ENCODE data around the gene FGF2.

FGF2 gene

DNA sequence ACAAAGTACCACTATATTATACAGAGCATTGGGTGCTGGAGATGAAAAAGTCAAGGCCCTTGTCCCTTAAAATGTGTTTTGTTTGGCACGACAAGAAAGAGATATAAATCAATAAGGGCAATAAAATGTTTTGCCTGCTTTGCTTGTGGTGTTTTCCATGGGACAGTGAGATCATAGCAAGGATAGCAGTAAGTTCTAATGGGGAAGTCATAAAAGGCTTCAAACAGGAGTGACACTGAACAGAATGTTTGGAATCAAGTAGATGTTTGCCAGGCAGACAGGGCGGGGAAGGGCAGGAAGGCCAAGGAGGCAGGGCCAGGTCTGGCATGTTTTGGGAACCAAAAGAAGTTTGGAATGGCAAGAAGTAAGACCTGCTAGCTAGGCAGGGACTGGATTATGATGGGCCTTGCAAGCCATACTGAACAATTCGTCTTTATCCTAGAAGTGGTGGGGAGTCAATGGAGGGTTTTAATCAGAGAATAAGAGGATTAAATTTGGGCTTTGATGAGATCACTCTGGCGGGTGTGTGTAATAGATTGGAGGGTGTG lies 16.4 kb downstream of the FGF2 start (continued):
- TF ChIP-seq ZNF501 (tag by site-specific recombination; IDR thresholded peaks at IDR 0.05) (peak; percentile 76; the same call in 1 of the 2 replicates), ZNF157 (tag by site-specific recombination; IDR thresholded peaks at IDR 0.05) (no peak), ZNF558 (tag by site-specific recombination; IDR thresholded peaks at IDR 0.05) (peak; percentile 54; the same call in 1 of the 2 replicates), ZNF610 (tag by site-specific recombination; IDR thresholded peaks at IDR 0.05; ENCODE audit: borderline replicate concordance) (no peak), KLF8 (tag by site-specific recombination; IDR thresholded peaks at IDR 0.05) (peak; percentile 70; the same call in 1 of the 2 replicates), PRDM1 (tag by site-specific recombination; IDR thresholded peaks at IDR 0.05) (no peak), ZNF266 (tag by site-specific recombination; IDR thresholded peaks at IDR 0.05; ENCODE audit: low read depth) (no peak), ZNF335 (tag by site-specific recombination; conservative IDR thresholded peaks at IDR 0.05) (peak; percentile 41), ZNF76 (tag by site-specific recombination; IDR thresholded peaks at IDR 0.05; ENCODE audit: borderline replicate concordance, low read depth) (no peak), ZBTB48 (tag by site-specific recombination; IDR thresholded peaks at IDR 0.05) (peak; percentile 42; the same call in 1 of the 2 replicates), KLF7 (tag by site-specific recombination; IDR thresholded peaks at IDR 0.05; ENCODE audit: borderline replicate concordance) (peak; percentile 57; the same call in 1 of the 2 replicates), ZNF10 (tag by site-specific recombination; IDR thresholded peaks at IDR 0.05) (no peak; the same call in 1 of the 2 replicates), SP2 (tag by site-specific recombination; IDR thresholded peaks at IDR 0.05) (peak; percentile 22; the same call in 1 of the 2 replicates), ZSCAN23 (tag by site-specific recombination; IDR thresholded peaks at IDR 0.05) (peak; percentile 81; the same call in 1 of the 2 replicates), ZNF24 (tag by site-specific recombination; IDR thresholded peaks at IDR 0.05) (peak; percentile 74), ZNF544 (tag by site-specific recombination; IDR thresholded peaks at IDR 0.05) (no peak), GFI1B (tag by site-specific recombination; IDR thresholded peaks at IDR 0.05) (peak; percentile 40; the same call in 1 of the 2 replicates)
- TF ChIP-seq, protein P1, sequence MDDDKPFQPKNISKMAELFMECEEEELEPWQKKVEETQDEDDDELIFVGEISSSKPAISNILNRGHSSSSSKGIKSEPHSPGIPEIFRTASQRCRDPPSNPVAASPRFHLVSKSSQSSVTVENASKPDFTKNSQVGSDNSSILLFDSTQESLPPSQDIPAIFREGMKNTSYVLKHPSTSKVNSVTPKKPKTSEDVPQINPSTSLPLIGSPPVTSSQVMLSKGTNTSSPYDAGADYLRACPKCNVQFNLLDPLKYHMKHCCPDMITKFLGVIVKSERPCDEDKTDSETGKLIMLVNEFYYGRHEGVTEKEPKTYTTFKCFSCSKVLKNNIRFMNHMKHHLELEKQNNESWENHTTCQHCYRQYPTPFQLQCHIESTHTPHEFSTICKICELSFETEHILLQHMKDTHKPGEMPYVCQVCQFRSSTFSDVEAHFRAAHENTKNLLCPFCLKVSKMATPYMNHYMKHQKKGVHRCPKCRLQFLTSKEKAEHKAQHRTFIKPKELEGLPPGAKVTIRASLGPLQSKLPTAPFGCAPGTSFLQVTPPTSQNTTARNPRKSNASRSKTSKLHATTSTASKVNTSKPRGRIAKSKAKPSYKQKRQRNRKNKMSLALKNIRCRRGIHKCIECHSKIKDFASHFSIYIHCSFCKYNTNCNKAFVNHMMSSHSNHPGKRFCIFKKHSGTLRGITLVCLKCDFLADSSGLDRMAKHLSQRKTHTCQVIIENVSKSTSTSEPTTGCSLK (tag by site-specific recombination; IDR thresholded peaks at IDR 0.05), result no peak
- TF ChIP-seq, protein P2, sequence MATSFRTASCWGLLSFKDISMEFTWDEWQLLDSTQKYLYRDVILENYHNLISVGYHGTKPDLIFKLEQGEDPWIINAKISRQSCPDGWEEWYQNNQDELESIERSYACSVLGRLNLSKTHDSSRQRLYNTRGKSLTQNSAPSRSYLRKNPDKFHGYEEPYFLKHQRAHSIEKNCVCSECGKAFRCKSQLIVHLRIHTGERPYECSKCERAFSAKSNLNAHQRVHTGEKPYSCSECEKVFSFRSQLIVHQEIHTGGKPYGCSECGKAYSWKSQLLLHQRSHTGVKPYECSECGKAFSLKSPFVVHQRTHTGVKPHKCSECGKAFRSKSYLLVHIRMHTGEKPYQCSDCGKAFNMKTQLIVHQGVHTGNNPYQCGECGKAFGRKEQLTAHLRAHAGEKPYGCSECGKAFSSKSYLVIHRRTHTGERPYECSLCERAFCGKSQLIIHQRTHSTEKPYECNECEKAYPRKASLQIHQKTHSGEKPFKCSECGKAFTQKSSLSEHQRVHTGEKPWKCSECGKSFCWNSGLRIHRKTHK (tag by site-specific recombination; IDR thresholded peaks at IDR 0.05), result no peak
- TF ChIP-seq, protein P3, sequence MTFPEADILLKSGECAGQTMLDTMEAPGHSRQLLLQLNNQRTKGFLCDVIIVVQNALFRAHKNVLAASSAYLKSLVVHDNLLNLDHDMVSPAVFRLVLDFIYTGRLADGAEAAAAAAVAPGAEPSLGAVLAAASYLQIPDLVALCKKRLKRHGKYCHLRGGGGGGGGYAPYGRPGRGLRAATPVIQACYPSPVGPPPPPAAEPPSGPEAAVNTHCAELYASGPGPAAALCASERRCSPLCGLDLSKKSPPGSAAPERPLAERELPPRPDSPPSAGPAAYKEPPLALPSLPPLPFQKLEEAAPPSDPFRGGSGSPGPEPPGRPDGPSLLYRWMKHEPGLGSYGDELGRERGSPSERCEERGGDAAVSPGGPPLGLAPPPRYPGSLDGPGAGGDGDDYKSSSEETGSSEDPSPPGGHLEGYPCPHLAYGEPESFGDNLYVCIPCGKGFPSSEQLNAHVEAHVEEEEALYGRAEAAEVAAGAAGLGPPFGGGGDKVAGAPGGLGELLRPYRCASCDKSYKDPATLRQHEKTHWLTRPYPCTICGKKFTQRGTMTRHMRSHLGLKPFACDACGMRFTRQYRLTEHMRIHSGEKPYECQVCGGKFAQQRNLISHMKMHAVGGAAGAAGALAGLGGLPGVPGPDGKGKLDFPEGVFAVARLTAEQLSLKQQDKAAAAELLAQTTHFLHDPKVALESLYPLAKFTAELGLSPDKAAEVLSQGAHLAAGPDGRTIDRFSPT (tag by site-specific recombination; IDR thresholded peaks at IDR 0.05), result peak; percentile 73; the same call in 1 of the 2 replicates
- TF ChIP-seq, protein P4, sequence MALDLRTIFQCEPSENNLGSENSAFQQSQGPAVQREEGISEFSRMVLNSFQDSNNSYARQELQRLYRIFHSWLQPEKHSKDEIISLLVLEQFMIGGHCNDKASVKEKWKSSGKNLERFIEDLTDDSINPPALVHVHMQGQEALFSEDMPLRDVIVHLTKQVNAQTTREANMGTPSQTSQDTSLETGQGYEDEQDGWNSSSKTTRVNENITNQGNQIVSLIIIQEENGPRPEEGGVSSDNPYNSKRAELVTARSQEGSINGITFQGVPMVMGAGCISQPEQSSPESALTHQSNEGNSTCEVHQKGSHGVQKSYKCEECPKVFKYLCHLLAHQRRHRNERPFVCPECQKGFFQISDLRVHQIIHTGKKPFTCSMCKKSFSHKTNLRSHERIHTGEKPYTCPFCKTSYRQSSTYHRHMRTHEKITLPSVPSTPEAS (tag by site-specific recombination; IDR thresholded peaks at IDR 0.05), result no peak
- TF ChIP-seq, protein P5, sequence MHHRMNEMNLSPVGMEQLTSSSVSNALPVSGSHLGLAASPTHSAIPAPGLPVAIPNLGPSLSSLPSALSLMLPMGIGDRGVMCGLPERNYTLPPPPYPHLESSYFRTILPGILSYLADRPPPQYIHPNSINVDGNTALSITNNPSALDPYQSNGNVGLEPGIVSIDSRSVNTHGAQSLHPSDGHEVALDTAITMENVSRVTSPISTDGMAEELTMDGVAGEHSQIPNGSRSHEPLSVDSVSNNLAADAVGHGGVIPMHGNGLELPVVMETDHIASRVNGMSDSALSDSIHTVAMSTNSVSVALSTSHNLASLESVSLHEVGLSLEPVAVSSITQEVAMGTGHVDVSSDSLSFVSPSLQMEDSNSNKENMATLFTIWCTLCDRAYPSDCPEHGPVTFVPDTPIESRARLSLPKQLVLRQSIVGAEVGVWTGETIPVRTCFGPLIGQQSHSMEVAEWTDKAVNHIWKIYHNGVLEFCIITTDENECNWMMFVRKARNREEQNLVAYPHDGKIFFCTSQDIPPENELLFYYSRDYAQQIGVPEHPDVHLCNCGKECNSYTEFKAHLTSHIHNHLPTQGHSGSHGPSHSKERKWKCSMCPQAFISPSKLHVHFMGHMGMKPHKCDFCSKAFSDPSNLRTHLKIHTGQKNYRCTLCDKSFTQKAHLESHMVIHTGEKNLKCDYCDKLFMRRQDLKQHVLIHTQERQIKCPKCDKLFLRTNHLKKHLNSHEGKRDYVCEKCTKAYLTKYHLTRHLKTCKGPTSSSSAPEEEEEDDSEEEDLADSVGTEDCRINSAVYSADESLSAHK (tag by site-specific recombination; IDR thresholded peaks at IDR 0.05), result peak; percentile 72
- TF ChIP-seq, protein P6, sequence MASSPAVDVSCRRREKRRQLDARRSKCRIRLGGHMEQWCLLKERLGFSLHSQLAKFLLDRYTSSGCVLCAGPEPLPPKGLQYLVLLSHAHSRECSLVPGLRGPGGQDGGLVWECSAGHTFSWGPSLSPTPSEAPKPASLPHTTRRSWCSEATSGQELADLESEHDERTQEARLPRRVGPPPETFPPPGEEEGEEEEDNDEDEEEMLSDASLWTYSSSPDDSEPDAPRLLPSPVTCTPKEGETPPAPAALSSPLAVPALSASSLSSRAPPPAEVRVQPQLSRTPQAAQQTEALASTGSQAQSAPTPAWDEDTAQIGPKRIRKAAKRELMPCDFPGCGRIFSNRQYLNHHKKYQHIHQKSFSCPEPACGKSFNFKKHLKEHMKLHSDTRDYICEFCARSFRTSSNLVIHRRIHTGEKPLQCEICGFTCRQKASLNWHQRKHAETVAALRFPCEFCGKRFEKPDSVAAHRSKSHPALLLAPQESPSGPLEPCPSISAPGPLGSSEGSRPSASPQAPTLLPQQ (tag by site-specific recombination; IDR thresholded peaks at IDR 0.05), result peak; percentile 65; the same call in 1 of the 2 replicates
- TF ChIP-seq, protein P7, sequence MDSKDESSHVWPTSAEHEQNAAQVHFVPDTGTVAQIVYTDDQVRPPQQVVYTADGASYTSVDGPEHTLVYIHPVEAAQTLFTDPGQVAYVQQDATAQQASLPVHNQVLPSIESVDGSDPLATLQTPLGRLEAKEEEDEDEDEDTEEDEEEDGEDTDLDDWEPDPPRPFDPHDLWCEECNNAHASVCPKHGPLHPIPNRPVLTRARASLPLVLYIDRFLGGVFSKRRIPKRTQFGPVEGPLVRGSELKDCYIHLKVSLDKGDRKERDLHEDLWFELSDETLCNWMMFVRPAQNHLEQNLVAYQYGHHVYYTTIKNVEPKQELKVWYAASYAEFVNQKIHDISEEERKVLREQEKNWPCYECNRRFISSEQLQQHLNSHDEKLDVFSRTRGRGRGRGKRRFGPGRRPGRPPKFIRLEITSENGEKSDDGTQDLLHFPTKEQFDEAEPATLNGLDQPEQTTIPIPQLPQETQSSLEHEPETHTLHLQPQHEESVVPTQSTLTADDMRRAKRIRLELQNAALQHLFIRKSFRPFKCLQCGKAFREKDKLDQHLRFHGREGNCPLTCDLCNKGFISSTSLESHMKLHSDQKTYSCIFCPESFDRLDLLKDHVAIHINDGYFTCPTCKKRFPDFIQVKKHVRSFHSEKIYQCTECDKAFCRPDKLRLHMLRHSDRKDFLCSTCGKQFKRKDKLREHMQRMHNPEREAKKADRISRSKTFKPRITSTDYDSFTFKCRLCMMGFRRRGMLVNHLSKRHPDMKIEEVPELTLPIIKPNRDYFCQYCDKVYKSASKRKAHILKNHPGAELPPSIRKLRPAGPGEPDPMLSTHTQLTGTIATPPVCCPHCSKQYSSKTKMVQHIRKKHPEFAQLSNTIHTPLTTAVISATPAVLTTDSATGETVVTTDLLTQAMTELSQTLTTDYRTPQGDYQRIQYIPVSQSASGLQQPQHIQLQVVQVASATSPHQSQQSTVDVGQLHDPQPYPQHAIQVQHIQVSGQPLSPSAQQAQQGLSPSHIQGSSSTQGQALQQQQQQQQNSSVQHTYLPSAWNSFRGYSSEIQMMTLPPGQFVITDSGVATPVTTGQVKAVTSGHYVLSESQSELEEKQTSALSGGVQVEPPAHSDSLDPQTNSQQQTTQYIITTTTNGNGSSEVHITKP (tag by site-specific recombination; IDR thresholded peaks at IDR 0.05), result 0 out of 2 replicates have a peak, but pooled peaks have one; percentile 32

All from HEK293 (cell line).